HEK293 (cell line): Measurements from ENCODE around the gene TAGLN2.

ENCODE experiments used
- CTCF ChIP-seq: fragments of 450-650 bp; formaldehyde crosslinking; IDR thresholded peaks from 2 replicates; pipeline ENCODE4 v1.5.1; 2016; ENCODE audit warnings: missing biosample characterization, missing genetic modification characterization
- FEZF1 ChIP-seq: fragments of 450-650 bp; formaldehyde crosslinking; IDR thresholded peaks from 2 replicates; pipeline ENCODE4 v1.5.1; 2016; ENCODE audit warnings: missing biosample characterization, missing genetic modification characterization
- KLF10 ChIP-seq: fragments of 450-650 bp; IDR thresholded peaks from 2 replicates; pipeline ENCODE4 v1.5.1; 2018; ENCODE audit warnings: missing biosample characterization, mild to moderate bottlenecking, missing genetic modification characterization
- ZBTB17 ChIP-seq: fragments of 450-650 bp; formaldehyde crosslinking; IDR thresholded peaks from 2 replicates; pipeline ENCODE4 v1.5.1; 2016; ENCODE audit warnings: missing biosample characterization, missing genetic modification characterization
- ZNF670 ChIP-seq: fragments of 450-650 bp; formaldehyde crosslinking; IDR thresholded peaks from 2 replicates; pipeline ENCODE4 v1.5.1; 2016; ENCODE audit warnings: missing biosample characterization, missing genetic modification characterization, low read depth
- TF ChIP-seq, protein P1 (sequence below): fragments of 450-650 bp; formaldehyde crosslinking; IDR thresholded peaks from 2 replicates; pipeline ENCODE4 v1.5.1; 2016; ENCODE audit warnings: missing biosample characterization, missing genetic modification characterization

DNA sequence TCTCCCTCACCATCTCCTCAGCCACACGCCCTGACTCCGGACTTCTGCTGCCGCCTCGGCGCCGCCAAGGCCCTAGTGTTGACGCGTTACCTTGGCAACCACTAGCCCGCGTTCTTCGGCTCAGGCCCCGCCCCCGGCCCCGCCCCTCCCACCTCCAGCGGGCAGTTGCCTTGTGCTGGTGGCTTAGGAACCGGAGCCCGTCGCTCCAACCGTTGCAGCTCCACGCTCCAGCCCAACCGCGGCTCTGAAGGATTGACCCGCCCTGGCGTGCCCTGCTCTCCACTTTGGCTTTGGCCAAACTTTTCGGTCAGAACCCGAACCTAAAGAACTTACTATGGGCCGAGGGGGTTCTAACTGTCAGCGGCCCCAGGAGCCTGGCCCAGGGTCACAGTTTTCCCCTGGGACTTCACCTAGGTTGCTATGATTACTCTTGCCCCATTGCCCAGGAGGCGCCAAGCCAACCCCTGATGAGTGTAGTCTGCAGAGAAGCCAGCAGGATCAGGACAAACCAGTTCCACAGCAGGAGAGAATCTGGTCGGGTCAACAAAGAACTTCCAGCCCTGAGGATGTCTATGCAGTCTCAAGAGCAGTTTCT is 25.1 kb downstream of the TAGLN2 start, which contains the start of gene CFAP45:
- TF ChIP-seq KLF10: no peak
- TF ChIP-seq CTCF (tag by site-specific recombination): no peak
- no peak for TF ChIP-seq ZNF670 (tag by site-specific recombination)
- no peak for TF ChIP-seq ZBTB17 (tag by site-specific recombination)
- TF ChIP-seq FEZF1: no peak
- TF ChIP-seq, protein P1, sequence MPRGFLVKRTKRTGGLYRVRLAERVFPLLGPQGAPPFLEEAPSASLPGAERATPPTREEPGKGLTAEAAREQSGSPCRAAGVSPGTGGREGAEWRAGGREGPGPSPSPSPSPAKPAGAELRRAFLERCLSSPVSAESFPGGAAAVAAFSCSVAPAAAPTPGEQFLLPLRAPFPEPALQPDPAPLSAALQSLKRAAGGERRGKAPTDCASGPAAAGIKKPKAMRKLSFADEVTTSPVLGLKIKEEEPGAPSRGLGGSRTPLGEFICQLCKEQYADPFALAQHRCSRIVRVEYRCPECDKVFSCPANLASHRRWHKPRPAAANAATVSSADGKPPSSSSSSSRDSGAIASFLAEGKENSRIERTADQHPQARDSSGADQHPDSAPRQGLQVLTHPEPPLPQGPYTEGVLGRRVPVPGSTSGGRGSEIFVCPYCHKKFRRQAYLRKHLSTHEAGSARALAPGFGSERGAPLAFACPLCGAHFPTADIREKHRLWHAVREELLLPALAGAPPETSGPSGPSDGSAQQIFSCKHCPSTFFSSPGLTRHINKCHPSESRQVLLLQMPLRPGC (tag by site-specific recombination): no peak
